Heart left ventricle (tissue), 16 donors: Measurements from ENCODE around the gene CPLANE2. TPM values are rescaled to one million over a fixed set of nuclear protein-coding genes. Genes with fewer than 3 reads are reported as not detected.

Source experiments
- ATAC-seq, 4 donors: fragments of 200-7000 bp; cut with Tn5 transposase; one replicate each; pipeline ENCODE4 v1.9.1; 2020 to 2022; ENCODE audit warnings: moderate library complexity in 4 of 4, mild to moderate bottlenecking in 3 of 4, moderate number of reproducible peaks in 1 of 4
- DNase-seq, 5 donors: peaks; one replicate each; pipeline ENCODE4 v3.0.0-alpha.2; 2020
- H3K27ac ChIP-seq, 12 donors: fragments of 200-600 bp; sonication (generic) in 4 of 12; one replicate each; pipeline versions ENCODE4 v1.5.0 to v1.8.0; 2016 to 2022; ENCODE audit warnings: mild to moderate bottlenecking in 2 of 12
- H3K27me3 ChIP-seq, 9 donors: fragments of 200-600 bp; sonication (generic) in 2 of 9; one replicate each; pipeline versions ENCODE4 v1.5.1 to v1.8.0; 2016 to 2022; ENCODE audit warnings: mild to moderate bottlenecking in 3 of 9
- H3K36me3 ChIP-seq, 9 donors: fragments of 200-600 bp; sonication (generic) in 2 of 9; one replicate each; pipeline versions ENCODE4 v1.5.0 to v1.8.0; 2018 to 2022; ENCODE audit warnings: mild to moderate bottlenecking in 2 of 9
- H3K4me1 ChIP-seq, 12 donors: fragments of 200-600 bp; sonication (generic) in 4 of 12; one replicate each; pipeline versions ENCODE4 v1.5.0 to v1.8.0; 2016 to 2022; ENCODE audit warnings: mild to moderate bottlenecking in 3 of 12
- H3K4me3 ChIP-seq, 12 donors: fragments of 200-600 bp; sonication (generic) in 4 of 12; one replicate each; pipeline versions ENCODE4 v1.5.0 to v1.8.0; 2017 to 2022; ENCODE audit warnings: mild to moderate bottlenecking in 9 of 12, moderate library complexity in 4 of 12
- H3K9me3 ChIP-seq, 12 donors: fragments of 200-600 bp; sonication (generic) in 4 of 12; one replicate each; pipeline versions ENCODE4 v1.5.0 to v1.8.0; 2016 to 2022; ENCODE audit warnings: mild to moderate bottlenecking in 1 of 12
- CTCF ChIP-seq, 12 donors: fragments of 200-600 bp; sonication (generic) in 4 of 12; IDR thresholded peaks; one replicate each; pipeline versions ENCODE4 v1.5.0 to v1.8.0; 2018 to 2022; ENCODE audit warnings: antibody characterized with exemption in 12 of 12, mild to moderate bottlenecking in 5 of 12
- POLR2A ChIP-seq, 2 donors: fragments of 450-650 bp; IDR thresholded peaks; one replicate each; pipeline ENCODE4 v1.6.1; 2017; ENCODE audit warnings: antibody characterized with exemption in 2 of 2, mild to moderate bottlenecking in 2 of 2, moderate library complexity in 2 of 2
- WGBS, 4 donors: extraction: QIAGEN DNeasy Blood & Tissue Kit in 2 of 4; methylation state at CpG; one replicate each; pipeline versions ENCODE4 v1.1.5 to v1.1.7; 2013 to 2018; 5-methylcytosine and 5-hydroxymethylcytosine counted together
- intact Hi-C, 10 donors: fragments of 100-400 bp; cut with DNase I; formaldehyde crosslinking; loops; one replicate each; pipeline versions ENCODE4 v1.11.1 to v1.14.2; 2022
- polyA plus RNA-seq, 2 donors: library from polyadenylated mRNA; stranded (reverse); fragments of 200-250 nt; gene quantifications; one replicate each; pipeline ENCODE4 v1.2.3, GENCODE V29; 2013
- total RNA-seq, 9 donors: library from RNA; depleted of rRNA in 2 of 9; stranded (reverse); fragments of >200 nt in 2 of 9; fragmentation: NEBNext Ultra II Directional in 3 of 9; extraction: Animal tissue kit (Norgen Biotek cat#: 25700) in 3 of 9; gene quantifications; one replicate each; pipeline versions ENCODE4 v1.1.0 to v1.2.4, GENCODE V29; 2016 to 2023
- donor health status: ischemic (EF 13 %, LVEDD 7.1; RV severe dilation, severe dysfunction).
- donor health status: healthy with polysubstance abuse.
- donor health status: DM: no; HTN: yes; CAD: no.
- donor health status: DM: no; HTN: no; CAD: no.
- donor health status: ischemic (EF 25% LVEDD 6.9; RV normal size, moderate dysfunction).
- donor health status: ischemic (EF 25% LVEDD 5.7; RV mildly dilated, moderate dysfunction).
- donor health status: healthy.
- donor health status: DM: yes; HTN: yes; CAD: no.
- donor health status: ischemic (EF 35%, LVEDD 5.7; RV mildly dilated, moderate dysfunction).
- donor health status: nonischemic (EF 11% LVEDD 7.7; RV severe dilation, severe dysfunction).
- donor health status: DM: yes; HTN: yes; CAD: no.
- donor health status: PGD.
- donor health status: ischemic (EF 29% LVEDD 5.4; RV normal size, mild dysfunction).
- donor health status: nonischemic (EF 23%, LVEDD 6.1; RV moderate dilation, normal function).

CPLANE2 gene
- total and polyA plus RNA-seq, 11 donors = 3.6 to 9.9 (median 5.7) TPM

DNA sequence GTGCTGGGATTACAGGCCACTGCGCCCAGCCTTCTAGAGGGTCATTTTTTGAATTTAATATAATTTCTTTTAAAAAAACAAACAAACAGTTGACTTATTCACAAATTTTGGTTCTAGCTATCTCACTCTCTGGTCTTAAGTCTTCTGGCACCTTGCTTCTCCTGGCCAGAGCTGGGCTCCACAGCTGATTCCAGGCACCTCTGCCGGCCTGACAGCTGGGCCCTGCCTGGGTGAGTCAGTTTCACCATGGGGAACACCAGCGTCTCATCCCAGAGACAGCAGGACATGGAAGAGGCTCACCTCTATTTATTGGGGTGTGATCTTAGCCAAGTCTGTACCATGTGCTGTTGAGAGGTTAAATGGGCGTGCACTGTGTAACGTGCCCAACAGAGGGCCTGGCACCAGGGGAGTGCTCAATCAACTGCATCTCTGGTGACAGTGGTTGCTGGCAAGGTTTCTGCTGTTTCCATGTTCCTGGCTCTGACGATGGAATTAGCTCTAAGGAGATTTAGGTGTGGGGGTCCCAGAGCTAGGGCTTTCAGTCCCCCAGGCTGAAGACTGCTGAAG lies 956 bp downstream of the CPLANE2 start:
- peak; percentile 33 to 71 (median 64) for ATAC-seq
- peak in 2 of 5 donors; percentile 41 to 58 for DNase-seq
- Histone ChIP-seq H3K27me3 (no peaks in the 10 kb centered on the region), H3K9me3 (no peaks in the 10 kb centered on the region), H3K4me3 (peak overlapping the region; percentile 49 to 81 (median 68)), H3K27ac (peak overlapping the region; percentile 61 to 94 (median 86)), H3K4me1 (peaks cover 0 to 22% (median 16%) of the 10 kb centered on the region in 12 donors), H3K36me3 (peaks cover 0 to 14% (median 0%) of the 10 kb centered on the region in 9 donors)
- WGBS, 4 donors = 37 to 44% (median 43%) methylated on average over 6 of the region's 6 CpGs
- intact Hi-C loops = loop anchor here in 2 of 10 donors (2.0 to 5.0 kb wide), 2 partner anchors 19 to 154 kb away; no protein-coding TSS in a partner anchor
- peak in 5 of 12 donors; percentile 24 to 39 (median 26) for TF ChIP-seq CTCF (IDR thresholded peaks at IDR 0.05)
- TF ChIP-seq POLR2A (IDR thresholded peaks at IDR 0.05) = no peak

DNA sequence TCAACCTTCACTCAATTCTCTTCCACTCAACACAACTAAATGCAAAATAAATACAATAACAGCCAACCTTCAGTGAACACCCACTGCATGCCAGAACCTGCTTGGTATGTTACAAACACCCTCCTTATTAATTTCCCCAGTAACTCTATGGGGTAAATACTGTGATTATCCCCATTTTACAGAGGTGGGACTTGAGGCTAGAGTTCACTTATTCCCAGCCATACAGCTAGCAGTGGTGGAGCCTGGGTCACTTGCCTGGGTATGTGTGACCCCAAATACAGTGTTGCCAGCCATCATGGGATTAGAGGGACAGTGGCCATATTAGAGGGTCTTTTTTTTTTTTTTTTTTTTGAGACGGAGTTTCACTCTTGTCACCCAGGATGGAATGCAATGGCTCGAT lies 1.6 kb downstream of the CPLANE2 start:
- ATAC-seq = no peak
- Histone ChIP-seq H3K4me1 (peaks cover 0 to 22% (median 16%) of the 10 kb centered on the region in 12 donors), H3K27ac (no peak overlapping the region), H3K9me3 (no peaks in the 10 kb centered on the region), H3K36me3 (peaks cover 0 to 14% (median 0%) of the 10 kb centered on the region in 9 donors), H3K4me3 (no peak overlapping the region), H3K27me3 (no peaks in the 10 kb centered on the region)
- no peak for TF ChIP-seq POLR2A (IDR thresholded peaks at IDR 0.05)
- no peak for DNase-seq
- intact Hi-C loops = loop anchor here in 1 of 10 donors (5.0 kb wide), 1 partner anchor 153 kb away; no protein-coding TSS in a partner anchor
- 88 to 97% (median 89%) methylated on average over 2 of the region's 2 CpGs for WGBS, 4 donors

- TF ChIP-seq CTCF (IDR thresholded peaks at IDR 0.05) (no peak), POLR2A (IDR thresholded peaks at IDR 0.05) (no peak)
- H3K27me3 ChIP-seq = peaks cover 0 to 4% (median 0%) of the 10 kb centered on the region in 9 donors
- H3K4me1 ChIP-seq = peaks cover 0 to 22% (median 16%) of the 10 kb centered on the region in 12 donors
- peaks cover 0 to 14% (median 0%) of the 10 kb centered on the region in 9 donors for H3K36me3 ChIP-seq
- intact Hi-C loops = no loop called here
- ATAC-seq = no peak
- no peak for DNase-seq
- H3K4me3 ChIP-seq = no peak overlapping the region
- H3K27ac ChIP-seq = no peak overlapping the region
- H3K9me3 ChIP-seq = no peaks in the 10 kb centered on the region
- 94 to 100% (median 98%) methylated on average over 5 to 8 of the region's 8 CpGs for WGBS, 4 donors
Measured at GRCh38 chr1:16233431-16233830, 3.6 kb downstream of the CPLANE2 start.

- Histone ChIP-seq H3K4me1 (peaks cover 0 to 23% (median 11%) of the 10 kb centered on the region in 12 donors), H3K36me3 (peaks cover 0 to 14% (median 0%) of the 10 kb centered on the region in 9 donors), H3K4me3 (no peak overlapping the region), H3K27ac (no peak overlapping the region), H3K27me3 (peaks cover 0 to 15% (median 5%) of the 10 kb centered on the region in 9 donors), H3K9me3 (peaks cover 0 to 1% (median 0%) of the 10 kb centered on the region in 12 donors)
- WGBS, 4 donors = 86 to 96% (median 94%) methylated on average over 5 of the region's 5 CpGs
- no peak for ATAC-seq
- intact Hi-C loops = no loop called here
- no peak for TF ChIP-seq POLR2A (IDR thresholded peaks at IDR 0.05)
- no peak for TF ChIP-seq CTCF (IDR thresholded peaks at IDR 0.05)
- DNase-seq = no peak
Measured at GRCh38 chr1:16232316-16232710, 4.7 kb downstream of the CPLANE2 start.
